ENCODE data around the gene PHACTR4.
A peak's percentile ranks its signal among the peaks of the same experiment; 100 is the strongest.
"Not testable (repeated sequence)": the region's sequence is repeated elsewhere in the genome, so short reads cannot be mapped to it uniquely, and the experiment has no call there.

PHACTR4 gene

DNA sequence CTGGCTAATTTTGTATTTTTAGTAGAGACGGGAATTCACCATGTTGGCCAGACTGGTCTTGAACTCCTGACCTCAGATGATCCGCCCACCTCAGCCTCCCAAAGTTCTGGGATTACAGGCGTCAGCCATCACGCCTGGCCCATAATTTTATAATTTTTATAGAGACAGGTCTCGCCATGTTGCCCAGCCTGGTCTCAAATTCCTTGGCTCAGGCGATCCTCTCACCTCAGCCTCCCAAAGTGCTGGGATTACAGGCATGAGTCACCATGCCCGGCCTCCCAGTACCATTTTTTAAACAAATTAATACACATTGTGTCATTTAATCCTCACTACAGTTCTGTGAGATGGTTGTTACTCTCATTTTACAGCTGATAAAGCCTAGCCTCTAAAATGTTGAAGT is 3.9 kb downstream of the PHACTR4 start:
- DNase-seq: peak; percentile 55

DNA sequence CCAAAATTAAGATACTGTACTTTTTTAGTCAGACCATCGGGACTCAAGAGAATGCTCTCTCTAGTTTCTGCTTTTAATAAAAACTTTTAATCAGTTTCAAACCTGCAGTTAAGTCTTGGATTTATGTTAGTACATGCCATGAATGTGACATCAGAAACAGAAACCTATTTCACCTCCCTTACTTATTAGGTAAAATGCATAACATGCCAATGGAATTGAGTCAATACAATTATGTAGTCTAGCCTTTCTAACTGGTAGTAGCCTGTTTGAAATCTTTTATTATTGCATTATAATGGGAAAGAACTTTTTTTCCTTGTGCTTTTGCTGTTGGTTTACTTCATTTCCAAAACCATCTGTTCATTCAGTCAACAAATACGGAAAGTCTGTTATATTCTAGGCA is 4.8 kb downstream of the PHACTR4 start:
- DNase-seq: peak; percentile 71

DNA sequence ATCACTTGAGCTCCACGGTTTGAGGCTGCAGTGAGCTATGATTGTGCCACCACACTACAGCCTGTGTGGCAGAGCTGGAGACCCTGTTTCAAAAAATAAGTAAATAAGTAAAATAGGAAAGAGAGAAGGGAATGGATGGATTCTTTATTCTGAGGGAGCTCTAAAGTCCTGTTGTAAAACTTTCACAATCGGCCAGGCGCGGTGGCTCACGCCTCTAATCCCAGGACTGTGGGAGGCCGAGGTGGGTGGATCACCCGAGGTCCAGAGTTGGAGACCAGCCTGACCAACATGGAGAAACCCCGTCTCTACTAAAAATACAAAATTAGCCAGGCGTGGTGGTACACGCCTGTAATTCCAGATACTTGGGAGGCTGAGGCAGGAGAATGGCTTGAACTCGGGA is 6.1 kb downstream of the PHACTR4 start:
- not testable (repeated sequence) for DNase-seq

DNA sequence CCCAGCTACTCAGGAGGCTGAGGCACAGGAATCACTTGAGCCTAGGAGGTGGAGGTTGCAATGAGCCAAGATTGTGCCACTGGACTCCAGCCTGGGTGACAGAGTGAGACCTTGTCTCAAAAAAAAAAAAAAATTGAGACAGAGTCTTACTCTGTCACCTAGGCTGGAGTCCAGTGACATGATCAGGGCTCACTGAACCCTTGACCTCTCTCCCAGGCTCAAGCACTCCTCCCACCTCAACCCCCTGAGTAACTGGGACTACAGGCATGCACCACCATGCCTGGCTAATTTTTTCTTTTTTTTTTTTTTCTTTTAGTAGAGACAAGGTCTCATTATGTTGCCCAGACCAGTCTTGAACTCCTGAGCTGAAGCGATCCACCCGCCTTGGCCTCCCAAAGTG is 6.7 kb downstream of the PHACTR4 start:
- DNase-seq: not testable (repeated sequence)

DNA sequence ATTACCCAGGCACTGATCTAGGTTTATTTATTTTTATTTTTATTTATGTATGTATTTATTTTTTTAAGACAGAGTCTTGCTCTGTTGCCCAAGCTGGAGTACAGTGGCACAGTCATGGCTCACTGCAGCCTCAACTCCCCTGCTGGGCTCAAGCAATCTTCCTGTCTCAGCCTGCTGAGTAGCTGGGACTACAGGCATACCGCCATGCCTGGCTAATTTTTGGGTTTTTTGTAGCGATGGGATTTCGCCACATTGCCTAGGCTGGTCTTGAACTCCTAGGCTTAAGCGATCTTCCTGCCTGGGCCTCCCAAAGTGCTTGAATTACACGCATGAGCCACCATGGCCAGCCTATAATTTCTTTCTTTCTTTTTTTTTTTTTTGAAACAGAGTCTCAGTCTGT is 9.4 kb downstream of the PHACTR4 start:
- DNase-seq: no peak

DNA sequence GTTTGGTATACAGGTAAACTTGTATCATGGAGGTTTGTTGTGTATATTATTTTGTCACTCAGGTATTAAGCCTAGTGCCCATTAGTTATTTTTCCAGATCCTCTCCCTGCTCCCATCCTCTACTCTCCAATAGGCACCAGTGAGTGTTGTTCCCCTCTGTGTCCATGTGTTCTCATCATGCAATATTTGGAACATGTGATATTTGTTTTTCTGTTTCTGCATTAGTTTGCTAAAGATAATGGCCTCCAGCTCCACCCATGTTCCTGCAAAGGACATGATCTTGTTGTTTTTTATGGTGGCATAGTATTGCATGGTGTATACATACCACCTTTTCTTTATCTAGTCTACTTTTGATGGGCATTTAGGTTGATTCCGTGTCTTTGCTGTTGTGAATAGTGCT is 10.9 kb downstream of the PHACTR4 start:
- no peak for DNase-seq

DNA sequence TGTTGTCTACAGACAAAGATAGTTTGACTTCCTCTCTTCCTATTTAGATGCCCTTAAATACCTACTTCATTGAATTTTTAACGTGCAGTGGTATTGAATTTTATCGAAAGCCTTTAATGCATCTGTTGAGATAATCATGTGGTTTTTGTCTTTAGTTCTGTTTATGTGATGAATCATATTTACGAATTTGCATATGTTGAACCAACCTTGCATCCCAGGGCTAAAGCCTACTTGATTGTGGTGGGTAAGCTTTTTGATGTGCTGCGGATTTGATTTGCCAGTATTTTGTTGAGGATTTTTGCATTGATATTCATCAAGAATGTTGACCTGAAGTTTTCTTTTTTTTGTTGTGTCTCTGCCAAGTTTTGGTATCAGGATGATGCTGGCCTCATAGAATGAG is 14.2 kb downstream of the PHACTR4 start:
- DNase-seq: not testable (repeated sequence)

DNA sequence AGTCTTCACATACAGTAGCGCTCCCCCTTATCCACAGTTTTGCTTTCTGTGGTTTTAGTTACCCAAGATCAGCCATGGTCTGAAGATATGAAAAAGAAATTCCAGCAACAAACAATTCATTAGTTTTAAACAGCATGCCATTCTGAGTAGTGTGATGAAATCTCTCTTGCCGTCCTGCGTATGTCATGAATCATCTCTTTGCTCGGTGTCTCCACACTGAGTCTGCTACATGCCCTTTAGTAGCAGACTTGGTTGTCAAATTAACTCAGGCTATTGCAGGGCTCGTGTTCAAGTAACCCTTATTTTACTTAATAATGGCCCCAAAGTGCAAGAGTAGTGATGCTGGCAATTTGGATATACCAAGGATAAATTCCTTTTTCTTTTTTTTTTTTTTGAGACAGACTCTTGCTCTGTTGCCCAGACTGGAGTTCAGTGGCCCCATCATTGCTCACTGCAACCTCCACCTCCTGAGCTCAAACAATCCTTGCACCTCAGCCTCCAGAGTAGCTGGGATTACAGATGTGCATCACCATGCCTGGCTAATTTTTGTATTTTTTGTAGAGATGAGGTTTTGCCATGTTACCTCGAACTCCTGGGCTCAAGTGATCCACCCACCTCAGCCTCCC is 22.6 kb downstream of the PHACTR4 start:
- DNase-seq: peak; percentile 90

DNA sequence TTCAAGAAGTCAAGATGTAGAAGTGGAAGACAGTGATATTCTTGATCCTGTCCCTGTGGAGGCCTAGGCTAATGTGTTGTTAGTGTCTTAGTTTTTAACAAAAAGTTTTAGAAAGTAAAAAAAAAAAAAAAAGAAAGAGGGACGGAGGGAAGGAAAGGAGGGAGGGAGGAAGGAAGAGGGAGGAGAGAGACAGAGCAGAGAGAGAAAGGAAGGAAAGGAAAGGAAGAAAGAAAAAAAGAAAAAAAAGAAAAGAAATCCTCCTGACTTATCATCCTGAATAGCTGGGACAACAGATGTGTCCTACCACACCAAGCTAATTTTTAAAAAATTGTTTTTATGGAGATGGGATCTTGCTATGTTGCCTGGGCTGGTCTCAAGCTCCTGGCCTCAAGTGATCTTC is 24.6 kb downstream of the PHACTR4 start:
- DNase-seq: no peak

DNA sequence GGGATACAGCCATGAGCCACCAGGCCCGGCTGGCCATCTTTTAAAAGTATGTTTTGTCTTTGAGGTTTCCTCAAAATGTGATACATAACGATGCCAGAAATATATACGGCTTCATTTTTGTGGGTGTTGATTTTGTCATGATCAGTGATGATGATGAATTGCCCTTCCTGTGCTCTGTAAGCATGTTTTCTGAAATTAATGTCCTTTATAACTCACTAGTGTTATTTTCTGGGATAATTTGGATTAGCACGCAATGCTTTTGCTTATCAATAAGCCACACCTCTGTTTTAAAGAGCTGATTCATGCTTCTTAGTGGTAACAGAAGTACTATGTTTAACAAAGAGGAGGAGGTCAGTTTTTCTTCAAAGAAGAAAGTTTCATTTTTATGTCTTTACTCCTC is 25.6 kb downstream of the PHACTR4 start:
- no peak for DNase-seq

DNA sequence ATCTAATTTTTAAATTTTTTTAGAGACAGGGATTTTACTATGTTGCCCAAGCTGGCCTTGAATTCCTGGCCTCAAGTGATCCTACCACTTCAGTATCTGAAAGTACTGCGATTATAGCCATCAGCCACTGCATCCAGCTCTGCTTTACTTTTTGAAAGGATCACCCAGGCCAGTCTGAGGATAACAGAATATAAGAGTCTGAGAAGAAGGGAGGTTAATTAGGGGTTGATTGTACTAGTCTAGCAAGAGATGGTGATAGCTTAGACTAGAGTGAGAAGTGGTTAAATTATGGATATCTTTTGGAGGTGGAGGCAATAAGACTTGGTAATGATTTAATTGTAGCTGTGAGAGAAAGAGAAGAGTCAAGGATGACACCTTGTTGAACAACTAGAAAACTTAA is 32.2 kb downstream of the PHACTR4 start:
- DNase-seq: no peak

DNA sequence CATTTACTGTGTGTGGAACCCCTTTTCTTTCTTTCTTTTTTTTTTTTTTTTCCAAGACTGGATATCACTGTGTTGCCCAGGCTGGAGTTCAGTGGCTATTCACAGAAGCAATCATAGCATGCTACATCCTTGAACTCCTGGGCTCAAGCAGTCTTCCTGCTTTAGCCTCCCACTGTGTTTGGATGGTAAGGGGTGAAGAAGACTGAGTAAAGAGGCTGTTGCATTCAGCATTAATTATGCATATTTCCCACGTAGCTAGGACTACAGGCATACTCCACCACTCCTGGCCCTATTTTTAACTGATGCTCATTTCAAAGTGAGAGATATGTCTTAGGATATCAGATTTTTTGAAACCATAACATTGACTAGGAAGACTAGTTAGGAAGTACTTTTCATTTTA is 39.5 kb downstream of the PHACTR4 start:
- no peak for DNase-seq

DNA sequence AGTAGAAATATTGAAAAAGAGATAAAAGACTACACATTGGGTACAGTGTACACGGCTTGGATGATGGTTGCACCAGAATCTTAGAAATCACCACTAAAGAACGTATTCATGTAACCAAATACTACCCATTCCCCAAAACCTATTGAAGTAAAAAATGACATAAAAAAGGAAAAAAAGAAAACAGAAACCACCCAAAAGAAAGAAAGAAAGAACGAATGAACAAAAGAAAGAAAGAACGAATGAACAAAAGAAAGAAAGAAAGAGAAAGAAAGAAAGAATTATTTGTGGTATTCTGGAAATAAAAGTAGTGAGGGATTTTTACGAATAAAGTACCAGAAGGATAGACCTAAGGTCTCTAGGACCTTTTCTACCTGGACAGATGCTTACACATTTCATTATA is 42.1 kb downstream of the PHACTR4 start:
- no peak for DNase-seq

DNA sequence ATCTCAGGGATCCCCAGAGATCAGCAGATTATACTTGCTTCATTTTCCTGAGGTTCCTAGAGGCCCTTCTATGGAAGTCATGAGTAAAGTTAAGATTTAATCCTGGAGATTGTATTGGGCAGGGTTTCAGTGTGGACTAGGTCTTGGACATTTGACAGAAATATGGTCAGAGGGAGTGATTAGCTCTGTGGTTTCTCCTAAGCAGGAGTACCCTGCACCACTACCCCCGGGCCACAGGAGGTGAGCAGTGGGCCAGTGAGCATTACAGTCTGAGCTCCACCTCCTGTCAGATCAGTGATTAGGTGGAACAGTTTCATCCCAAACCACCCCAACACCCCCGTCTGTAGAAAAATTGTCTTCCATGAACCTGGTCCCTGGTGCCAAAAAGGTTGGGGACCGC is 43.2 kb downstream of the PHACTR4 start:
- peak; percentile 19 for DNase-seq

DNA sequence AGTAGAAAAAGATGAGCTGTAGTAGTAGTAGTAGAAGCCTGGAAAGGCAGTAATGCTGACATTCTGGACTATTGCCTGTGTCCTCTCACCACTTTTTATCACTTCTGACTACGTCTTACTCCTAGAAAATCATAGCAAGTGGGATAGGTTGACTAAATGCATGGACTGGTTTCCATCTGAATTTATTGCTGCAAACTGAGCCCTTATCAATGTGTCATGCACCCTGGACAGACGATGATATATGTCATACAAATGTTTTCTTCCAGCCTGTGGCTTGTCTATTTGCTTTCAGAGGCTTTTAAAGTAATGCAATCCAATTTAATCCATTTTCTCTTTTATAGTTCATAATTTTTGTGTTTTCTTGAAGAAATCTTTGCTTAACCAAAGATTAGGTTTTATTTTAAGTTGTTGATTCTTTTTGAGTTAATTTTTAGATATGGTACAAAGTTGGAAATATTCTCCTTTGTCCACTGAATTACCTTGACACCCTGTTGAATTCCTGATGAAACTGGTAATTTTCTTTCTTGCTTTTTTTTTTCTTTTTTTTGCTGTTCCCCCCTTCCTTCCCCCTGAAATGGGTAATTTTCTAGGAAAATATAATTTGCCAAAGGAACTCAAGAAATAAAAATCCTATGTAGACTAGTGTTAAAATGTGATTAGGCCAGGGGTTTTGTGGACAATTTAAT is 47.1 kb downstream of the PHACTR4 start:
- peak; percentile 22 for DNase-seq

DNA sequence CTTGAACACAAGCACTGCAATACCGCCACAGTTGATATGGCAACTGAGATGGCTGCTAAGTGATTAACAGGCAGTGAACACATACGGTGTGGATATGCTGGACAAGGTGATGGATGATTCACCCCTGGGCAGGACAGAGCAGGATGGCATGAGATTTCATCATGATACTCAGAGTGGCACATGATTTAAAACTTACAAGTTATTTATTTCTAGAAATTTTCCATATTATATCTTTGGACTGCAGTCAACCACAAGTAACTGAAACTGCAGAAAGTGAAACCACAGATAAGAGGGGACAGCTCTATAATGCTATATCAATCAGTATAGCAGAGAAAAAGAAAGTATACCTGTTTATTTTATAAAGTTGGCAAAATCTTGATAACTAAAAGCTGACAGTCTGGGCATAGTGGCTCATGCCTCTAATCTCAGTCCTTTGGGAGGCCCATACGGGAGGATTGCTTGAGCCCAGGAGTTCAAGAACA is 47.9 kb downstream of the PHACTR4 start:
- DNase-seq: peak; percentile 79

DNA sequence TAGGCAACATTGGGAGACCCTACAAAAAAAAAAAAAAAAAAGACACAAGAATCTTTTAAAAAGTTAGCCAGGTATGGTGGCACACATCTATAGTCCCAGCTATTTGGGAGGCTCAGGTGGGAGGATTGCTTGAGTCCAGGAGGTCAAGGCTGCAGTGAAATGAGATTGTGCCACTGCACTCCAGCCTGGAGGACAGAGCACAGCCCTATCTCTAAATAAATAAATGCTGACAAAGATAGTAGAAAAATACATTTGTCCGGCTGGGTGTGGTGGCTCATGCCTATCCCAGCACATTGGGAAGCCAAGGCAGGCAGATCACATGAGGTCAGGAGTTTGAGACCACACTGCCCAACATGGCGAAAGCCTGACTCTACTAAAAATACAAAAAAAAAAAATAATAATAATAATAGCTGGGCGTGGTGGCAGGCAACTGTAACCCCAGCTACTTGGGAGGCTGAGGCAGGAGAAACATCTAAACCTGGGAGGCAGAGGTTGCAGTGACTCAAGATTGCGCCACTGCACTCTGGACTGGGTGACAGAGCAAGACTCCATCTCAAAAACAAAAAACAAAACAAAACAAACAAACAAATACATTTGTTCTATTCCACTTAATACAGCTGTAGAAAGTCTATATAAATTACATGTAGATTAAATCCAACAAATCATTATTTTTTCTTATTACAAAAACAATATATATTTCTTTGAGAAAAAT is 48.5 kb downstream of the PHACTR4 start:
- DNase-seq: no peak

DNA sequence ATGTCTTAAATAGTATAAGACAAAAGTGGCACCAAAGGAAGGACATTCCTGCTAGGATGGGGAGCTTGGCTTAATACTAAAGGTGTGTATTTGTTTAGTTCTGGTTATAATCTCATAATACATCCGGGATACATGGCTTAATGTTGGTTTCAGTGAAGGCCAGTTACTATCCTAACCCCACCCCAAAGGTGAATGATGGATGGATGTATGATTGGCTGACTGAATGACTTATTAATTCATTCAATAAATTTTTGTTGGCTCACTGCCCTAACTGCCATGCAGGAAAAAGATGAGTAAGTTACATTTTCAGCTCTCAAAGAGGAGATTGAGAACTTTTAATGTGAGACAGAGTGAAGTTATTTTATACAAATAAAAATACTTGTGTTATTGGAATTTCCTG is 52.2 kb downstream of the PHACTR4 start:
- DNase-seq: peak; percentile 39

DNA sequence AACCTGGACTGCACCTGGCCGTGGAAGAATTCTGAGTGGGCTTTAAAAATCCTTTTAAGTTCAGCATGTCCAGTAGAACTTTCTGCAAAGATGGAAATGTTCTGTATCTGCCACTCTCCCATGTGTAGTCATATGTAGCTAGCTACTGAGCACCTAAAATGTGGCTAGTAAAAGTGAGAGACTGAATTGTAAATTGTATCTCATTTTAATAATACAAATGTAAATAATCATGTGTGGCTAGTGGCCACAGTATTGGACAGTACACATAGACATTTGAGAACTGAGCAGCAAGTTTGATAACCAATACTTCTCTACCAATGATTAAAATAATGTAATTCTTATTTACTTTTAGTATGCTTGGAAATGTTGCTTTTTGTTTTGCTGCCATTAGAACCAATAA is 57.3 kb downstream of the PHACTR4 start:
- DNase-seq: no peak

DNA sequence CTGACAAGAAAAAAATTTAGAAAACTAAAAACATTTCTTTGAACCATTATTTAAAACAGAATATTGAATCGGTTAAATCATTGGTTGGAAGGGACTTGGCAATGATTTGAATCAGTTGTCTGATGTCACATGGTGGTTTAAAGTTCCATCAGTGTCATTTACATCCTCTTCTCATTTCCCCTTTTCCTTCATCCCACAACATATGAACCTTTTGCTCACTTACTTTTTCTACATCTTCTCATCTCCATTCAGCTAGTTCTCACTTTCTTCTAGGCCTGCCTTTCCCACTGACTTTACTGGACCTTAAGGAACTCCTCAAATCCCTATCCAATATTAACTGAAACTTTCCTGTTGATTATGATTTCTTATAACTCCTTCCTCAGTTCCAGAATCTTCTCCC is 58.5 kb downstream of the PHACTR4 start:
- DNase-seq: no peak

DNA sequence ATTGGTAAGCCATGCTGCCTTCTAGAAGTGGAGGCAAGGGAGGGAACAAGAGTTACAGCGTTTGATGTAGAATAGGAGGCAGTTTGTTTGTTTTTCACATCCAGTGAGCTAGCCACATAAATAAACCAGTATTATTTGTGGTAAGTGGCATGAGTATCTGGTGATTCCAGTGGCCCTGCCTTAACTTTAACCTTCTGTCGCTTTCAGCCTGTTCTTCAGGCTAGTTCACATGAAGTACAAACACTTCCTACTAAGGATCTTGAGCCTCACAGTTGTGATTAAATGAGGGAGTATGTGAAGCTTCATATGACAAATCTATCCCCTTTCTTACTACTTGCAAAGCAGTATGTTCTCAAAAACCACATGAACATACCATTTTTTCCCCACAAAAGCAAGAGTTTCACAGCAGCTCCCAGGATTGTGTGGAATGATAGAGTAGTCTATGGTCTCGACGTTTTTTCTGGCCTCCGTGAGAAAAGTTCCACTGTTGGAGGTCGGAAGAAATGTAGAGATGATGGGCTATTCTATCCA is 59.5 kb downstream of the PHACTR4 start:
- DNase-seq: no peak

DNA sequence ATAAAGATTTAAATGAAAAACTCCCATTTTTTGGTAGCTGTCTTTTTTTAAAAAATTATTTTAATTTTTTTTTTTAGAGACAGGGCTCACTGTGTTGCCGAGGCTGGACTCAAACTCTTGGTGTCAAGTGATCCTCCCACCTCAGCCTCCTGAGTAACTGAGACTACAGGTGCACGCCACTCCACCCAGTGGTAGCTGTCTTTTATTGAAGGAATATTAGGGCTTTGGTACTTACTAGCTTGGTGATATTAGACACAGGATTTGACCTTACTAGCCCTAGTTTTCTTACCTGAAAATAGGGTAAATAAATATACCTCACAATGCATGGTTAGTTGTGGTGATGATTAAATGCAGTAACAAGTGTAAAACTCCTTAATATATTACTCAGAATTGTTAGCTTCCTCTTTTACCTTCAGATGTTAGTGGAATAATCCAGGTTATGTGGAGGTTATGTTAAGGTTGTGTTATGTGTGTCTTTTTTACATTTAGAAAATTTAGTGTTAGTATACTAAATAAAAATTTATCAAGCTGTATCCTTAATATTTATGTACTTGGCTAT is 66.8 kb downstream of the PHACTR4 start:
- no peak for DNase-seq

DNA sequence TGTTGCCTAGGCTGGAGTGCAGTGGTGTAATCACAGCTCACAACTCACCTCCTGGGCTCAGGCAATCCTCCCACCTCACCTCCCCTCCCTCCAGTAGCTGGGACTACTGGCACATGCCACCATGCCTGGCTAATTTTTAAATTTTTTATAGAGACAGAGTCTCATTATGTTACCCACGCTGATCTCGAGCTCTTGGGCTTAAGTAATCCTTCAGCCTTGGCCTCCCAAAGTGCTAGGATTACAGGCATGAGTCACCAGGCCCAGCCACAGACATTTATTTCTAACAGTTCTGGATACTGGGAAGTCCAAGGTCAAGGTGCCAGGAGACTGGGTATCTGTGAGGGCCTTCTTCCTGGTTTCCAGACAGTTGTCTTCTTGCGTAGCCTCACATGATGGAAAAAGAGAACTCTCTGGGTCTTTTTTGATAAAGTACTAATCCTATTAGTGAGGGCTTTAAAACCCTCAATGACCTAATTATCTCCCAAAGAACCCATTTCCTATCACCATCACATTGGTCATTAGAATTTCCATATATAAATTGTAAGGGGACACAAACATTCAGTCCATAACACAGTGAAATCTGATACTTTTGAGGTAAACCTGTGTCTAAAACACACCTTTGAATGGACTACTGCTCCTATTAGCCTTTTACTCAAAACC is 67.9 kb downstream of the PHACTR4 start:
- peak; percentile 94 for DNase-seq

Measured in EL (cell line).